Measurements from ENCODE around the gene CAMK2G. TPM values are rescaled to one million over a fixed set of nuclear protein-coding genes. Genes with fewer than 3 reads are reported as not detected.
"Not testable (repeated sequence)": the region's sequence is repeated elsewhere in the genome, so short reads cannot be mapped to it uniquely, and the experiment has no call there.

CAMK2G gene
- total RNA-seq, 1 experiment from 2014 or later: 58.9 TPM

DNA sequence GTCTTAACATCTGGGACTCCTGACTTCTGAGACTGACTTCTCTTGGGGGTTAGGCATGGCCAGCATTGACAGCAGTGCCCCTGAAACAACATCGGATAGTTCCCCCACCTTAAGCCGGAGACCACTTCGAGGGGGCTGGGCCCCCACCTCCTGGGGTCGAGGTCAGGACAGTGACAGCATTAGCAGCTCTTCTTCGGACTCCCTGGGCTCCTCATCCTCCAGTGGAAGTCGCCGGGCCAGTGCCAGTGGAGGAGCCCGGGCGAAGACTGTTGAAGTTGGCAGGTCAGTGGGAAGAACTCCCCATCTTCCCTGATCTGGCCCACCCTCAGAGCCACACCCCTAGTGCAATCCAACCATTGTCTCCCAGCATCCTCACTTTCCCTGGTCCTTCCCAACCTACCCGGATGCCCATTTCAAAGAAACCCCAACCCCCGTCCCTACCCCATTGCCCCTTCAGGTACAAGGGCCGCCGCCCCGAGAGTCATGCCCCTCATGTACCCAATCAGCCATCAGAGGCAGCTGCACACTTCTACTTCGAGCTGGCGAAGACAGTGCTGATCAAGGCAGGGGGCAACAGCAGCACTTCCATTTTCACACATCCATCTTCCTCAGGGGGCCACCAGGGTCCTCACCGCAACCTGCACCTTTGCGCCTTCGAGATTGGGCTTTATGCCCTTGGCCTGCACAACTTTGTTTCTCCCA is 76.9 kb downstream of the CAMK2G start:
- no peak overlapping the region for H3K27ac Mint-ChIP-seq (ENCODE audit: unreplicated experiment)
- TF ChIP-seq, protein P1, sequence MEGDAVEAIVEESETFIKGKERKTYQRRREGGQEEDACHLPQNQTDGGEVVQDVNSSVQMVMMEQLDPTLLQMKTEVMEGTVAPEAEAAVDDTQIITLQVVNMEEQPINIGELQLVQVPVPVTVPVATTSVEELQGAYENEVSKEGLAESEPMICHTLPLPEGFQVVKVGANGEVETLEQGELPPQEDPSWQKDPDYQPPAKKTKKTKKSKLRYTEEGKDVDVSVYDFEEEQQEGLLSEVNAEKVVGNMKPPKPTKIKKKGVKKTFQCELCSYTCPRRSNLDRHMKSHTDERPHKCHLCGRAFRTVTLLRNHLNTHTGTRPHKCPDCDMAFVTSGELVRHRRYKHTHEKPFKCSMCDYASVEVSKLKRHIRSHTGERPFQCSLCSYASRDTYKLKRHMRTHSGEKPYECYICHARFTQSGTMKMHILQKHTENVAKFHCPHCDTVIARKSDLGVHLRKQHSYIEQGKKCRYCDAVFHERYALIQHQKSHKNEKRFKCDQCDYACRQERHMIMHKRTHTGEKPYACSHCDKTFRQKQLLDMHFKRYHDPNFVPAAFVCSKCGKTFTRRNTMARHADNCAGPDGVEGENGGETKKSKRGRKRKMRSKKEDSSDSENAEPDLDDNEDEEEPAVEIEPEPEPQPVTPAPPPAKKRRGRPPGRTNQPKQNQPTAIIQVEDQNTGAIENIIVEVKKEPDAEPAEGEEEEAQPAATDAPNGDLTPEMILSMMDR (IDR thresholded peaks at IDR 0.05; ENCODE audit: unreplicated experiment): no peak
- no peak for DNase-seq
- CTCF ChIA-PET: no interaction called here
- no peaks in the 10 kb centered on the region for H3K9me3 Mint-ChIP-seq (ENCODE audit: low read depth, unreplicated experiment)
- no TSS peak for BruUV-seq (replicated peaks)
- no peaks in the 10 kb centered on the region for H3K27me3 Mint-ChIP-seq (ENCODE audit: unreplicated experiment)
- peaks cover 49% of the 10 kb centered on the region for H3K36me3 Mint-ChIP-seq (ENCODE audit: insufficient read depth, unreplicated experiment)
- intact Hi-C loops (cut with micrococcal nuclease; ENCODE audit: unreplicated experiment): no loop called here
- no peak overlapping the region for H3K4me3 Mint-ChIP-seq (ENCODE audit: low read depth, unreplicated experiment)
- no peaks in the 10 kb centered on the region for H3K4me1 Mint-ChIP-seq (ENCODE audit: low read depth, unreplicated experiment)

DNA sequence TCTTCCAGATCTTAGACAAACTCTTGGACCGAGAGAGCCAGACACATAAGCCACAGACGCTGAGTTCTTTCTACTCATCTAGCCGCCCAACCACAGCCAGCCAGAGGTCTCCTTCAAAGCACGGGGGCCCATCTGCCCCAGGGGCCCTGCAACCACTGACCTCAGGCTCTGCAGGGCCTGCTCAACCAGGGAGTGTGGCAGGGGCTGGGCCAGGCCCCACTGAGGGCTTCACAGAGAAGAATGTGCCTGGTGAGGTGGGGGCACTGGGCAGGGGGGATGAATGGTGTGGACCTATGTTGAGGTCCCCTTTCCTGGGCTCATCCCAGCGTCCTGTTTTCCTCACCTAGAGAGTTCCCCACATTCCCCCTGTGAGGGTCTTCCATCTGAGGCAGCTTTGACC is 77.6 kb downstream of the CAMK2G start:
- no TSS peak for BruUV-seq (replicated peaks)
- DNase-seq: no peak
- TF ChIP-seq, protein P1 (IDR thresholded peaks at IDR 0.05; ENCODE audit: unreplicated experiment): no peak
- Mint-ChIP-seq H3K27ac (ENCODE audit: unreplicated experiment) (no peak overlapping the region), H3K4me3 (ENCODE audit: low read depth, unreplicated experiment) (no peak overlapping the region), H3K36me3 (ENCODE audit: insufficient read depth, unreplicated experiment) (peaks cover 47% of the 10 kb centered on the region), H3K9me3 (ENCODE audit: low read depth, unreplicated experiment) (no peaks in the 10 kb centered on the region), H3K4me1 (ENCODE audit: low read depth, unreplicated experiment) (no peaks in the 10 kb centered on the region), H3K27me3 (ENCODE audit: unreplicated experiment) (no peaks in the 10 kb centered on the region)
- CTCF ChIA-PET: no interaction called here
- intact Hi-C loops (cut with micrococcal nuclease; ENCODE audit: unreplicated experiment): no loop called here

DNA sequence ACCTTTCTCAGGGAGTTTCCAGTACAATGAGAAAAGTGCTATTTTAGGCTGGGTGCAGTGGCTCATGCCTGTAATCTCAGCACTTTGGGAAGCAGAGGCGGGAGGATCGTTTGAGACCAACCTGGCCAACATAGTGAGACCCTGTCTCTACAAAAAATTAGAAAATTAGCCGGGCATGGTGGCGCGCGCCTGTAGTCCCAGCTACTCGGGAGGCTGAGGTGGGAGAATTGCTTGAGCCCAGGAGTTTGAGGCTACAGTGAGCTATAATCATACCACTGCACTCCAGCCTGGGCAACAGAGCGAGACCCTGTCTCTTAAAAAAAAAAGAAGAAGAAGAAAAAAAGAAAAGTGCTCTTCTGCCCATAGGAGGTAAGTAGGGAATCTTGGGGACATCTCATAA is 78.3 kb downstream of the CAMK2G start:
- H3K9me3 Mint-ChIP-seq (ENCODE audit: low read depth, unreplicated experiment); H3K4me3 Mint-ChIP-seq (ENCODE audit: low read depth, unreplicated experiment); H3K4me1 Mint-ChIP-seq (ENCODE audit: low read depth, unreplicated experiment); H3K27me3 Mint-ChIP-seq (ENCODE audit: unreplicated experiment); H3K27ac Mint-ChIP-seq (ENCODE audit: unreplicated experiment); BruUV-seq (replicated peaks); intact Hi-C loops (cut with micrococcal nuclease; ENCODE audit: unreplicated experiment); DNase-seq: not testable (repeated sequence)
- H3K36me3 Mint-ChIP-seq (ENCODE audit: insufficient read depth, unreplicated experiment): peaks cover 43% of the 10 kb centered on the region
- CTCF ChIA-PET: interaction anchor here (0.8 kb wide), 1 partner anchor 39 kb away, joined by 7 read pairs; no protein-coding TSS in a partner anchor

DNA sequence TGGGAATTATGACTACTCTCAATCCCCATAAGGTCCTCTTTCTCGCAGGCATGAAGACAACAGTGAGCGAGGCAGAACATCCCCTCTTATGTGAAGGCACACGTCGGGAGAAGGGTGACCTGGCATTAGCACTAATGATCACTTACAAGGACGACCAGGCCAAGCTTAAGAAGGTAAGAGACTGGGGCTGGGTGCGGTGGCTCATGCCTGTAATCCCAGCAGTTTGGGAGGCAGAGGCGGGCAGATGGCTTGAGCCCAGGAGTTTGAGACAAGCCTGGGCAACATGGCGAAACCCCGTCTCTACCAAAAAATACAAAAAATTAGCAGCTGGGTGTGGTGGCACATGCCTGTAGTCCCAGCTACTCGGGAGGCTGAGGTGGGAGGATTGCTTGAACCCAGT is 78.9 kb downstream of the CAMK2G start:
- H3K4me1 Mint-ChIP-seq (ENCODE audit: low read depth, unreplicated experiment); H3K9me3 Mint-ChIP-seq (ENCODE audit: low read depth, unreplicated experiment); H3K4me3 Mint-ChIP-seq (ENCODE audit: low read depth, unreplicated experiment); H3K27ac Mint-ChIP-seq (ENCODE audit: unreplicated experiment); DNase-seq; BruUV-seq (replicated peaks); H3K27me3 Mint-ChIP-seq (ENCODE audit: unreplicated experiment); intact Hi-C loops (cut with micrococcal nuclease; ENCODE audit: unreplicated experiment): not testable (repeated sequence)
- peaks cover 42% of the 10 kb centered on the region for H3K36me3 Mint-ChIP-seq (ENCODE audit: insufficient read depth, unreplicated experiment)
- CTCF ChIA-PET: interaction anchor here (0.6 kb wide), 1 partner anchor 8 kb away, joined by 3 read pairs; no protein-coding TSS in a partner anchor

DNA sequence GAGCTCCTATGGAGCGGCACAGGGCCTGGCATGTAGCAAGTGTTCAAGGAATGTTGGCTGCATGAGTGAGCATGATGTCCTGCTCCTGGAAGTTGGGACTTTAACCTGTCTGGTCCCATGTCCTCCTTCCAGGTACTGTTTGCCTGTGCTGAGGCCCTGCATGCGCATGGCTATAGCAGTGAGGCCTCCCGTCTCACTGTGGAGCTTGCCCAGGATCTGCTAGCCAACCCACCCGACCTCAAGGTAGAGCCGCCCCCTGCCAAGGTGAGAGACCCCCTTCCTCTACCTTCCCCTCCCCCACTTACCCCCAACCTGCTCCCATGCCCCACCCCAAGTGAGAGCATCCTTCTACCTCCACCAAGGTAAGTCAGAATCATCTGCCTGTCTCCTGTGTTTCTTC is 80.9 kb downstream of the CAMK2G start:
- H3K27me3 Mint-ChIP-seq (ENCODE audit: unreplicated experiment): no peaks in the 10 kb centered on the region
- TF ChIP-seq, protein P1 (IDR thresholded peaks at IDR 0.05; ENCODE audit: unreplicated experiment): no peak
- no peak for DNase-seq
- no TSS peak for BruUV-seq (replicated peaks)
- peaks cover 5% of the 10 kb centered on the region for H3K4me1 Mint-ChIP-seq (ENCODE audit: low read depth, unreplicated experiment)
- intact Hi-C loops (cut with micrococcal nuclease; ENCODE audit: unreplicated experiment): no loop called here
- H3K36me3 Mint-ChIP-seq (ENCODE audit: insufficient read depth, unreplicated experiment): peaks cover 31% of the 10 kb centered on the region
- no peaks in the 10 kb centered on the region for H3K9me3 Mint-ChIP-seq (ENCODE audit: low read depth, unreplicated experiment)
- H3K27ac Mint-ChIP-seq (ENCODE audit: unreplicated experiment): no peak overlapping the region
- CTCF ChIA-PET: interaction anchor here (0.6 kb wide), 1 partner anchor 916 kb away, joined by 9 read pairs; no protein-coding TSS in a partner anchor
- no peak overlapping the region for H3K4me3 Mint-ChIP-seq (ENCODE audit: low read depth, unreplicated experiment)
